Measurements from ENCODE around the gene LRP1-AS. TPM values are rescaled to one million over a fixed set of nuclear protein-coding genes. Genes with fewer than 3 reads are reported as not detected.

Gene LRP1-AS
- total RNA-seq = not detected

DNA sequence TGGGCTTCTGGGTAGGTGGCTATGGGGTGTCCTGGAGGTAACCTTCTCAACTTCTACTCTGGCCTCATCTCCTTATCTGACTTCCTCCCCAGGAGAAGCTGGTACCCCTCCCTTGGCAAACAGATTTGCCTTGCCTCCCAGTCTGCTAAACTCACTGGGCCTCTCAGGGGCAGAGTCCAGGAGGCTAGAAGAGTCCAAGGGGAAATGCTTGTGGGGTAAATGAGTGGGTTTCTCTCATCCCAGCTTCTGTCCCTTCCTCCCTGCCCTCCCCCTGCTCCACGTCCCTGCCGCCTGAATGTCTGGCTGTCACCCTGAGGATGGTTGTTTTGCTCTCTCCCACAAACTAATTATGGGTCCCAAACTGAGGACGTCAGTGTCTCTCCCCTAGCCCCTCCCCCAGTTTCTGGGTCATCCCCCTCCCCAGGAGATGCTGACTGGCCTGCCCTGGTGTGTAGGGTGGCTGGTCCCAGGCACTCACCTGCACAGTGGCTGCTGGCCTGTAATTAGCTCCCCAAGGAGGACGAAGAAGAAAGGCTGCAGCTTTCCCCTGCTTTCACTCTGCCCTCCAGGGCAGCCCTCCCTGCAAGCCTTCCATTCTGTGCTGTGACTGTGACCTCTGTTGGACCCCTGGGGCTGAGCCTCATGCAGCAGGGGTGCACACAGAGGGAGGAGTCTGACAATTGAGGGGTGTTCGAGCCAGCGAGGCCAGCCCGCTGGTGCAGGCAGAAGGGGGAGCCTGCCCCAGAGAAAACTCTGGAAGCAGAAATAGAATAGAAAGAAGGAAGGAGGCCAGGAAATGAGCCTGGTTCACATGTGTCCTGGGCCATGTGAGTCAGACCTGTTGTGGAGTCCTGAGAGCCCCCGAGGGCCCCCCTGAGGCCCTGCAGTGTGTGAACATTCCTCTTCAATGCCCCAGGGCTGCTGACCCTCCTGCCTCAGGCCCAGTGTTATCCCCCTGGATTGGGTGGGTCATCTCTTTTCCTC lies at the start of gene LRP1-AS:
Gene LRP1-AS, minus strand, starts transcription at position 659 of the 984 bp plus-strand sequence.

DNA sequence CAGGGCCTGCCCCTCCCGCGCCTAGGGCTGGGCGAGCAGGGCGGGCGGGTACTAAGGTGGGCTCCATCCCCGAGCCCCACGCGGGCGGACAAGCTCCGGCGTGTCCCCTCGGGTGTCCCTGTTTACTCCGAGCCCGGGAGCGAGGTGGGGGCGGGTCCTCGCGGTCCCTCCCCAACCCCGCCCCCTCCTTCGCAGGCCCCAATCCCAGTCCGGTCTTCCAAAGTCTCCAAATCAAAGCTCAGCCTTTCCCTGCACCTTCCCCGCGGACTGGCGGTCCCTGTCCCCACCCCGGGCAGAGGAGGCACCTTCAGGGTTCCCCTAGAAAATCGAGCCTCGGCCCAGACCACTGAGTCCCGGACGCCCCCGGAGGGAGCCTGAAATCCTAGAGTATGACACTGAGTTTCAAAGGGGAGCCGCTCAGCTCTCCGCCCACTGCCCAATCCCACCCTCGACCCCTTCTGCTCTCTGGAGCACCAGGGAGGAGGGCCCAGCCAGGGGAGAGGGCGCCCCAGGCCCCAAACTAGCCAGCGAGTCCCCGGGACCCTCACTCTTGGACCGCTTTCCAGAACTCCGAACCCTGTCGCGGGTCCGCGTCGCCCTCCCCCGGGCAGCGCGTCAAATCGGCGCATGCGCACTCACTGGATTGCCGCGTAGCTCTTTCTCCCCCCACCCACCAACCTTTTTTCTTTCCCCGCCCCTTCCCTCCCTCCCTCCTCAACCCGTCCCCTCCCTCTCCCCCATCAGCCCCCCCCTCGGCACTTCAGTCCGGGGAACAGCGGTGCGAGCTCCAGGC lies 19.5 kb downstream of the LRP1-AS start, which contains the start of gene LRP1:
Gene LRP1, plus strand, starts transcription at position 758 of the 793 bp plus-strand sequence. CDS start 482 bp downstream, outside the sequence.

DNA sequence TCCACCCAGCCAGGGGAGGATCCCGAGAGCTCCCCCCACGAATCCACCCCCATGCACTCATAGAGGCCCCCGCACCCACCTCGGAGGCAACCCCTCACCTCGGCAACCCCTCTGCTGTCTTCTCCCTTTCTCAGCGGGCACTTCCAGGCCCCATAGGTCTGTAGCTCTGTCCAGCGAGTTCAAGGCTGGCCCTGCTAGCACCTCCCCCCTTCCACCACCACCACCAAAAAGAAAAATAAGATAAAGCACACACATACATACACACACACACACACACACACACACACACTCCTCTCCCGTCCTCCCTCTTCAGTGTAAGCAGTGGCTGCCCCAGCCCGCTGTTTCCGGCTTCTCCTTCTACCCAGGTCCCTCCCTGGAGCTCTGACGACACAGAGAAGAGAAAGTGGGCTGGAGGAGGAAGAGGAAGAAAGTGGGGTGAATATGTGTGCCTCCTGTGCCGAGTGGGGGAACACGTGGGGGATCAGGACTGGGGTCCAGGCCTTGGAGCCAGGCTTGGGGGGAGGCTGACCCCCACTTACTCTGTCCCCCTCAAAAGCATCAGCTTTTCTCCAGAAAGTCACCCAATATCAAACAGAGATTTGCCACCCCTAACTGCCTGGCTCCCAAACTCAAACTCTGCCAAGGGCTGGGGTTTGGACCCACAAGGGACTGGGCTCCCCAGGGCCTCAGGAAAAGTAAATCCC lies 36.2 kb downstream of the LRP1-AS start, which contains the start of gene STAT6:
Gene STAT6, minus strand, starts transcription at position 332 of the 704 bp plus-strand sequence. CDS start 3,084 bp downstream, outside the sequence.

Small RNA genes lying within 50 kb of the gene (microRNA-seq; reads per million reads assigned to microRNA genes)
- gene MIR1228 (ENCODE audit: borderline microRNAs expressed, borderline replicate concordance) = not detected

Other genes with a start within 250 kb of the LRP1-AS start
- gene SDR9C7, start 213.2 kb downstream of the LRP1-AS start, total RNA-seq = not detected
- gene RDH16, start 190.0 kb downstream of the LRP1-AS start, total RNA-seq = under 1 TPM; 0.22 to 0.28 TPM
- gene ZBTB39, start 141.1 kb downstream of the LRP1-AS start, total RNA-seq = 1 to 10 TPM; 8.6 to 9.1 TPM
- not detected for gene TAC3, start 131.1 kb downstream of the LRP1-AS start, total RNA-seq
- gene MYO1A, start 97.5 kb downstream of the LRP1-AS start, total RNA-seq = 1 to 10 TPM in 1 of 2 experiments, under 1 TPM in 1; 0.43 to 1.2 TPM
- gene NEMP1, start 68.8 kb downstream of the LRP1-AS start, total RNA-seq = 10 to 100 TPM; 43.9 to 45.3 TPM
- gene NAB2, start 58.5 kb downstream of the LRP1-AS start, total RNA-seq = 1 to 10 TPM; 8.6 TPM
- gene STAT6, start 36.3 kb downstream of the LRP1-AS start, total RNA-seq = 100 to 1,000 TPM; 256 to 266 TPM
- gene LRP1, start 19.1 kb downstream of the LRP1-AS start, total RNA-seq = 1 to 10 TPM; 1.3 to 1.6 TPM
- under 1 TPM; 0.29 to 0.43 TPM for gene NXPH4, start 69.2 kb upstream of the LRP1-AS start, total RNA-seq
- gene SHMT2, start 82.1 kb upstream of the LRP1-AS start, total RNA-seq = 100 to 1,000 TPM; 171 to 176 TPM
- gene STAC3, start 103.6 kb upstream of the LRP1-AS start, total RNA-seq = 1 to 10 TPM; 3.5 to 4.7 TPM

Measured in activated naive CD4-positive, alpha-beta T cell treated with anti-CD3 and anti-CD28 coated beads, Interleukin-2, amount 10 ng/mL, durations not matched to agents 5 hours and 36 hours (primary cell).